Heart right ventricle (tissue), 16 donors: ENCODE results near the gene TMEM258. TPM values are rescaled to one million over a fixed set of nuclear protein-coding genes. Genes with fewer than 3 reads are reported as not detected.

Experiments used
- ATAC-seq, 8 donors: fragments of 200-7000 bp; cut with Tn5 transposase; one replicate each; pipeline ENCODE4 v1.9.1; 2020; ENCODE audit warnings: mild to moderate bottlenecking in 8 of 8, moderate library complexity in 8 of 8, moderate number of reproducible peaks in 1 of 8
- DNase-seq, 2 donors: peaks; one replicate each; pipeline ENCODE4 v3.0.0-alpha.2; 2020
- H3K27ac ChIP-seq, 10 donors: fragments of 200-600 bp; sonication (generic) in 2 of 10; one replicate each; pipeline versions ENCODE4 v1.5.0 to v1.8.0; 2020 to 2022; ENCODE audit warnings: mild to moderate bottlenecking in 3 of 10
- H3K27me3 ChIP-seq, 7 donors: fragments of 200-600 bp; one replicate each; pipeline ENCODE4 v1.8.0; 2021 to 2022; ENCODE audit warnings: mild to moderate bottlenecking in 2 of 7
- H3K36me3 ChIP-seq, 9 donors: fragments of 200-600 bp; sonication (generic) in 1 of 9; one replicate each; pipeline versions ENCODE4 v1.5.0 to v1.8.0; 2020 to 2022; ENCODE audit warnings: mild to moderate bottlenecking in 2 of 9
- H3K4me1 ChIP-seq, 9 donors: fragments of 200-600 bp; sonication (generic) in 1 of 9; one replicate each; pipeline versions ENCODE4 v1.5.0 to v1.8.0; 2020 to 2022; ENCODE audit warnings: mild to moderate bottlenecking in 4 of 9
- H3K4me3 ChIP-seq, 10 donors: fragments of 200-600 bp; sonication (generic) in 2 of 10; one replicate each; pipeline versions ENCODE4 v1.5.0 to v1.8.0; 2020 to 2022; ENCODE audit warnings: mild to moderate bottlenecking in 7 of 10, moderate library complexity in 2 of 10
- H3K9me3 ChIP-seq, 11 donors: fragments of 200-600 bp in 10 of 11; sonication (generic) in 2 of 11; one replicate each; pipeline versions ENCODE4 v1.5.0 to v1.8.0; 2013 to 2022; ENCODE audit warnings: mild to moderate bottlenecking in 2 of 11, control low read depth in 1 of 11, moderate library complexity in 1 of 11
- WGBS, 2 donors: extraction: QIAGEN DNeasy Blood & Tissue Kit; methylation state at CpG; one replicate each; pipeline ENCODE4 v1.1.7; 2013; ENCODE audit warnings: inconsistent platforms in 1 of 2; 5-methylcytosine and 5-hydroxymethylcytosine counted together
- intact Hi-C, 10 donors: fragments of 100-400 bp; cut with DNase I; formaldehyde crosslinking; loops; one replicate each; pipeline versions ENCODE4 v1.11.1 to v1.14.2; 2022
- polyA plus RNA-seq, 2 donors: library from polyadenylated mRNA; stranded (reverse); fragments of 200-250 nt; gene quantifications; one replicate each; pipeline ENCODE4 v1.2.3, GENCODE V29; 2013
- total RNA-seq, 10 donors: library from RNA; stranded (reverse); fragmentation: NEBNext Ultra II Directional in 3 of 10; extraction: Animal tissue kit (Norgen Biotek cat#: 25700) in 3 of 10; gene quantifications; one replicate each; pipeline versions ENCODE4 v1.2.1 to v1.2.4, GENCODE V29; 2021 to 2023
- TF ChIP-seq, protein P1 (sequence below), 9 donors: fragments of 200-600 bp; sonication (generic) in 2 of 9; IDR thresholded peaks; one replicate each; pipeline versions ENCODE4 v1.5.0 to v1.8.0; 2021 to 2022; ENCODE audit warnings: antibody characterized with exemption in 9 of 9, mild to moderate bottlenecking in 5 of 9, moderate library complexity in 1 of 9
- donor health status: Arrhythmogenic right ventricular cardiomyopathy.
- donor health status: ischemic (EF 13 %, LVEDD 7.1; RV severe dilation, severe dysfunction).
- donor health status: healthy with polysubstance abuse.
- donor health status: DM: no; HTN: yes; CAD: no.
- donor health status: DM: no; HTN: no; CAD: no.
- donor health status: ischemic (EF 25% LVEDD 6.9; RV normal size, moderate dysfunction).
- donor health status: ischemic (EF 25% LVEDD 5.7; RV mildly dilated, moderate dysfunction).
- donor health status: healthy.
- donor health status: DM: yes; HTN: yes; CAD: no.
- donor health status: Ischemic cardiomyopathy.
- donor health status: ischemic (EF 35%, LVEDD 5.7; RV mildly dilated, moderate dysfunction).
- donor health status: nonischemic (EF 11% LVEDD 7.7; RV severe dilation, severe dysfunction).
- donor health status: DM: yes; HTN: yes; CAD: no.
- donor health status: PGD.
- donor health status: ischemic (EF 29% LVEDD 5.4; RV normal size, mild dysfunction).
- donor health status: nonischemic (EF 23%, LVEDD 6.1; RV moderate dilation, normal function).

Gene TMEM258
- total and polyA plus RNA-seq, 12 donors: 80.7 to 273 (median 109) TPM

GRCh38 chr11:61839742-61840141, 47.3 kb upstream of the TMEM258 start:
- WGBS, 2 donors: 97 to 99% methylated on average over 2 of the region's 2 CpGs
- Histone ChIP-seq H3K27me3 (no peaks in the 10 kb centered on the region), H3K36me3 (peaks cover 0 to 72% (median 17%) of the 10 kb centered on the region in 9 donors), H3K9me3 (no peaks in the 10 kb centered on the region), H3K27ac (no peak overlapping the region), H3K4me3 (no peak overlapping the region), H3K4me1 (peaks cover under 1 to 29% (median 17%) of the 10 kb centered on the region in 9 donors)
- no peak for DNase-seq
- intact Hi-C loops: no loop called here
- TF ChIP-seq, protein P1, sequence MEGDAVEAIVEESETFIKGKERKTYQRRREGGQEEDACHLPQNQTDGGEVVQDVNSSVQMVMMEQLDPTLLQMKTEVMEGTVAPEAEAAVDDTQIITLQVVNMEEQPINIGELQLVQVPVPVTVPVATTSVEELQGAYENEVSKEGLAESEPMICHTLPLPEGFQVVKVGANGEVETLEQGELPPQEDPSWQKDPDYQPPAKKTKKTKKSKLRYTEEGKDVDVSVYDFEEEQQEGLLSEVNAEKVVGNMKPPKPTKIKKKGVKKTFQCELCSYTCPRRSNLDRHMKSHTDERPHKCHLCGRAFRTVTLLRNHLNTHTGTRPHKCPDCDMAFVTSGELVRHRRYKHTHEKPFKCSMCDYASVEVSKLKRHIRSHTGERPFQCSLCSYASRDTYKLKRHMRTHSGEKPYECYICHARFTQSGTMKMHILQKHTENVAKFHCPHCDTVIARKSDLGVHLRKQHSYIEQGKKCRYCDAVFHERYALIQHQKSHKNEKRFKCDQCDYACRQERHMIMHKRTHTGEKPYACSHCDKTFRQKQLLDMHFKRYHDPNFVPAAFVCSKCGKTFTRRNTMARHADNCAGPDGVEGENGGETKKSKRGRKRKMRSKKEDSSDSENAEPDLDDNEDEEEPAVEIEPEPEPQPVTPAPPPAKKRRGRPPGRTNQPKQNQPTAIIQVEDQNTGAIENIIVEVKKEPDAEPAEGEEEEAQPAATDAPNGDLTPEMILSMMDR (IDR thresholded peaks at IDR 0.05): no peak
- no peak for ATAC-seq

- 88 to 93% methylated on average over 10 of the region's 10 CpGs for WGBS, 2 donors
- intact Hi-C loops: no loop called here
- ATAC-seq (no peak), DNase-seq (no peak)
- Histone ChIP-seq H3K9me3 (no peaks in the 10 kb centered on the region), H3K27ac (no peak overlapping the region), H3K4me3 (no peak overlapping the region), H3K27me3 (no peaks in the 10 kb centered on the region), H3K36me3 (peaks cover 0 to 63% (median 12%) of the 10 kb centered on the region in 9 donors), H3K4me1 (peaks cover 2 to 37% (median 25%) of the 10 kb centered on the region in 9 donors)
- TF ChIP-seq, protein P1 (IDR thresholded peaks at IDR 0.05): no peak
Measured at GRCh38 chr11:61838921-61839320, 46.5 kb upstream of the TMEM258 start.

GRCh38 chr11:61838501-61838900, 46.1 kb upstream of the TMEM258 start:
- DNase-seq (no peak), ATAC-seq (no peak)
- no peak overlapping the region for H3K4me3 ChIP-seq
- intact Hi-C loops: no loop called here
- H3K36me3 ChIP-seq: peaks cover 0 to 59% (median 9%) of the 10 kb centered on the region in 9 donors
- no peaks in the 10 kb centered on the region for H3K9me3 ChIP-seq
- H3K27me3 ChIP-seq: no peaks in the 10 kb centered on the region
- TF ChIP-seq, protein P1 (IDR thresholded peaks at IDR 0.05): no peak
- H3K27ac ChIP-seq: no peak overlapping the region
- H3K4me1 ChIP-seq: peaks cover 2 to 41% (median 26%) of the 10 kb centered on the region in 9 donors
- WGBS, 2 donors: 90 to 95% methylated on average over 5 of the region's 5 CpGs

DNA sequence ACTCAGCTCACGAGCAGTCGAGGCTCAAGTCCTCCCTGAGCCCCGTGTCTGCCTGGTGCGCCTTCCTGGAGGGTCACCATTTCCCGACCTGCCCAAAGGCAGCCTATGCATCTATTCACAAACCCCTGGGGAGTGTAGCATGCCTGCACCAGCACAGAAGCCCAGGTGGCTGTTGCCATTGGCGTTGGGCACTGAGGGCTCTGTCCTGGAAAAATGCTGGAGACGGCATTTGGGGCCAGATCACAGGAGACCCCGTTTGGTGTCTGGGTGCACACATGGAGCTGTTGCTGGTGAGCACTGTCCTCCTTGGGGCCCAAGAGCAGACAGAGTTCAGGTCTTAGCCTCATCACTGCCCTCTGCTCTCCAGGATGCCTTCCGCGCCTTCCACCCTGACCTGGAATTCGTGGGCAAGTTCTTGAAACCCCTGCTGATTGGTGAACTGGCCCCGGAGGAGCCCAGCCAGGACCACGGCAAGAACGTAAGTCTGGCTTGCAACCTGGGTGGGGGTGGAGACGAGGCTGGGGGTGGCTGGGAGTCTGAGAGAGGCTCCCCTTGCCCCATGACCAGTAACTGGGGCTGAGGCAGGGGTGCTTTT, 45.1 kb upstream of the TMEM258 start:
- TF ChIP-seq, protein P1 (IDR thresholded peaks at IDR 0.05): no peak
- Histone ChIP-seq H3K27ac (no peak overlapping the region), H3K36me3 (peaks cover 0 to 49% (median 9%) of the 10 kb centered on the region in 9 donors), H3K4me1 (peaks cover 3 to 49% (median 30%) of the 10 kb centered on the region in 9 donors), H3K9me3 (no peaks in the 10 kb centered on the region), H3K4me3 (no peak overlapping the region), H3K27me3 (no peaks in the 10 kb centered on the region)
- intact Hi-C loops: no loop called here
- whole genome bisulfite sequencing, 2 donors: 92 to 95% methylated on average over 15 of the region's 15 CpGs
- ATAC-seq (no peak), DNase-seq (no peak)
